ENCODE results near the gene SLIT1.
A peak's percentile ranks its signal among the peaks of the same experiment; 100 is the strongest.

SLIT1 gene

DNA sequence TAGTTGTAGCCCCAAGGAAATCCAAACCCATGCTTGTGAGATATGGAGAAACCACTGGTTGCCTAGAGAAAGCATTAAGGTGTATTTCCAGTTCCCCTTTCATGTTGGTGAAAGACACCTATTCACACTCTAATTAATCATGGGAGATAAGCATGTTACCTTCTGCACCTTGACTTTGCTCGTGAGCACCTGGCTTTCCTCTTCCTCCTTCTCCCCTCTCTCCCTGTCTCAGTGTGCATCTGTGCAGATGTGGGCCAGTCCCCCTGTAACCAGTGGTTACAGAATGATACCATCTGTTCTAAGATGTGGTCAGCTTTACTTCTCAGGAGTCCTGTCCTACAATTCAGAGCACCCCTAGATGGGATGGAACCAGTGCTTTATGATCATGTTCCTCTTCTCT, 193.0 kb downstream of the SLIT1 start:
- no peak for DNase-seq

DNA sequence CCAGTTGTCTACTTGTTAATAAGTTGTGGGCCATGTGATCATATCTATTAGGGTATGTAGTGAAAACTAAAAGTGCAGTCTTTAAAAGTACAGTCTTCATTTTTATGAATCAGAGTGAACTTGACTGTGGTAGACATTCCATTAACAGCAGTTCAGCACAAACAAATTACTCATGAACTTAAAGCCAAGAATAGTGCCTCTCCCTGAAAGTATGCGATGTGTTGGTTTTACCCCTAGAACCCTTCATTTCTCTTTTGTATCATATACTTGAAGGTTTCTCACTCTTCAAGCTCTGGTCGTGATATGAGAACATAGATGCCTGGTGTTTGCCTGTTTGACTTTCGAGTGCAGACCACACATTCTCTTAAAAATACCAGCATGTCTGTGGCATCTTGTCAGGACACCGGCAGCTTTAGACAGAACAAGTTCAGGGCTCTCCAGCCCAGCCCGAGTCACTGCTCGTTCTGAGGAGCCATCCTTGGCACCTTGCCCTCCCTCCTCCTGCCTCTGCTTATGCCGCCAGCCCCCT, 194.4 kb downstream of the SLIT1 start:
- DNase-seq = peak; percentile 59

GRCh38 chr10:96988426-96988825, 197.3 kb downstream of the SLIT1 start:
- DNase-seq = peak; percentile 2

GRCh38 chr10:96987842-96988175, 197.9 kb downstream of the SLIT1 start:
- peak; percentile 48 for DNase-seq

DNA sequence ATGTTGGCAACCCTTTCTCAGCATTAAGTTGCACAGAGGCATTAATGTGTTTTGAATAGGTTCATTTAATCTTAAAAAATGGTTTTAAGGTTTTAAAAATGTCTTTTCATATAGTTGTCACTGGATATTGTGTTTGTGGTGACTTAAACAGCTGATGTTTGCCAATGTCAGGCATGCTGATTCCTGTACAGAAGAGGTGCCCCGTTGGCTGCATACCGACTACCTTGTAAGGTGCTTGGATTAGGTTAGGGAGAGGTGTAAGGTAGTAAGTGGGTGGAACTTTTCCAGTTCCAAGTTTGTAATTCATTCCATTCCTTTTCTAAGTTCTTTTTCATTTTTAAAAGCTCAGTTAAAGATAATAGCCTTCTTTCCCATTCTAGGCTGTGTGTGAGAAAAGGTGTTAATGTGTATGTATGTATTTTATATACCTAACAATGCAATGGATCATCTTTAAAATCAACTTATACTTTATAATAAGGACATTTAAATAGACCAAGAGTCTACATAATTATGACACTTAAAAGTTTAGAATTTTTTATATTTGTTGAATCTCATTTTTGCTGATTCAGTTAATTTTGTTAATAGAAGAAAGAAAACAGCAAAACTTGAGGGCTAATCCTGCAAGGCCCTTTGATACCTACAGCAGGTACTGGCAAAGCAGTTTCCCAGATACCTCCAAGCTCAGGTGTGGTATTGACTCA, 198.5 kb downstream of the SLIT1 start:
- no peak for DNase-seq

DNA sequence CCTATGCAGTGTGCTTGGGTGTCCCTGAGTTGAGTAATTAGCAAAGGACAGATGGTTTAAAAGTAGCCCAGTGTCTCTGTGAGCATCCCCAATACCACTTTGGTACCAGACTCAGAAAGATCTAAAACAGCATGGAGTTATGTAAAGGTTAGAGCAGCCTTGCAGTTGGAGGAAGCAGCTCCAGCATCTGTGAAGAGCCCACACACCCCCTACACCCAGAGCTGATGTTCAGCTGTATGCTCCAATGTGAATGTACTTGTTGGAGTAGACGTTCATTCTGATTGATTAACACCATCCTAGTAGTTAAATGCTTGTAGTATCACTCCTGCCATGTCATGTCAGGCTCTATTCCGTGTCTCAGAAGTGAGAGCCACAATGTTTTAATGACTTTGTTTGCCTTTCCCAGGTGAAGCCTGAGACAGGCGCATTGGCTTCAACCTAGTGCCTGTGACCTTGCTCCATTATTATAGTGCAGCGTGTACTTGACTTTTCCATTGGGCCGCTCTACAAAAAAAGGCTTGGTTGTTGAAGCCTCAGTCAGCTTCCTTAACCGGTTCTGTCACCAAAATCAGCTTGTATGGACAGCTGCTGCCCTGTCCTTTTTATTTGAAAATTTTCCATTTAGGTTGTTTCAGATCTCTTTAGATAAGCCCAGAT, 199.4 kb downstream of the SLIT1 start:
- DNase-seq = no peak

GRCh38 chr10:96984541-96985131, 201.1 kb downstream of the SLIT1 start:
- no peak for DNase-seq

GRCh38 chr10:96982149-96982930, 203.4 kb downstream of the SLIT1 start:
- no peak for DNase-seq

GRCh38 chr10:96978621-96979154, 207.1 kb downstream of the SLIT1 start:
- no peak for DNase-seq

DNA sequence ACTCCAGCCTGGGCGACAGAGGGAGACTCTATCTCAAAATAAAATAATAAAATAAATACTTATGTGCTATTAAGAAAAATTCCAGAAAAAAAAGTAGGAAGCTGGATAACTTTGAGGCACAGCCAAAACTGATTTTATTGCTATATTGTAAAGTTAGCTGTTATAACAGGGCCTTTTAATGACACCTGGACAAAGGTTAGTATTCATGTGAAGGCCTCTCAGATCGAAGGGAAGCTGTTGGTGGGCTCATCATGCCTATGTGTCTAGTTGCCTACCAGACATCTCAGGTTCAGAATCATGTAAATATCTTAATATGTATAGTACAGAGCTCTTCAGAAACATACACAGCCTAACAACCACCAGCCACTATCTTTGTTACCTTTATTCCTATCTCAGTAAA, 210.6 kb downstream of the SLIT1 start:
- no peak for DNase-seq

DNA sequence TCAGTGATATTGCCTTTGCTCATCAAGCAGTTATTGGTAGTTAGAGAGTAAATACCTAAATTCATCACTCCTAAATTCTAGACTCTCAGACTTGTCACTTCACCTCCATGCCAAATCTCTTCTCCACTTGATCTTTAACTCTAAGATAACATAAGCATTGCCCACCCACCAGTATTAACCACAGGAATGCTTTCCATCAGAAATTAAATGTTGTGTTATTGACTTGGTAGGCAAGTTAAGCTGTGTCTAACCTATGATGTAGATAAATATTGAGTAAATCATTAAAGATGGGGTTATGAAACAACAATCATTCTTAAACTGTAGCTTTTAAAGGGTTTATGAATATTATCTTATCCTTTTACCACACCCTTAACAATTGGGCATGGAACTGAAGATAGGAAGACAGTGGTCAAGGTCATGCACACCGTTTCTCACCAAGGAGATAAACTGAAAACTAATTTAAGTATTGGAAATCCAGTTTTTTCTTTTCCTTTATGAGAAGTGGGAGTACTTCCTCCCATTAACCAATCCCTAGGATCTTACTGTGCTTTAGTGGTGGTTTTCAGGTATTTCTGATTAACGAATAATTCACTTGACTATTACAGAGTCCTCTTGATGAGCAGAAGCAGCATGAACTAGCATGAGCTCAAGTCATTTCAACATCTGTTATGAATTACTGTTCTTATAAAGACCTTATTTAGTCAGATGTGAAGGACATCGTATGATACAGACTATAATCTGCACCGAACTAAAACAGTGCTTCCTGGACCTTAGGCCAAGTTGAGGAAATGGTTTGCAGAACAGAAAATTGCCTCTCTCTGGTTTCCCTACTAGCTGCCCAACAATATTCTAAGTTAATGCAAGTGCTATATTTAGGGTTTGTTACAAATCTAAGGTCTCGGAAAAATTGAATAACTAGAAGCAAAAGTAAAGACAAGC, 211.7 kb downstream of the SLIT1 start:
- no peak for DNase-seq

DNA sequence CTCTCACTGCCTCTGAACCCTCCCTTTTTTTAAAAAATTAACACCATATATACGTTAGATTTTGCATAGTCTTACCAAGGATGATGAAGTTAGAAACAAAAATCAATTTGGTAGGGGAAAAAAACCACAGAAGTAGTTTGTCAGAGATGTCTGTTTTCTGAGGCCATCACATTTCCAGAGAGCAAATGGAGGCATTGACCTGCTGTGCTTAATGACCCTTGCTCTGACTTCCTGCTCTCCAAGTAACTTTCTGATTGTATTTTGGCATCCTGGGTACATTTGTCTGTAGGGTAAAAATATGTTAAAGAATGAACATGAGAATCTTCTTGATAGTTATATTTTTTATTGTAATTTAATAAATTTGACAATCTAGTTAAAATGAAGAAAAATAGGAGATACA, 213.5 kb downstream of the SLIT1 start:
- DNase-seq = no peak

- DNase-seq = no peak
These were observed 214.4 kb downstream of the SLIT1 start for GRCh38 chr10:96971324-96971723.

- DNase-seq = no peak
These were observed 216.9 kb downstream of the SLIT1 start for GRCh38 chr10:96968682-96969423.

DNA sequence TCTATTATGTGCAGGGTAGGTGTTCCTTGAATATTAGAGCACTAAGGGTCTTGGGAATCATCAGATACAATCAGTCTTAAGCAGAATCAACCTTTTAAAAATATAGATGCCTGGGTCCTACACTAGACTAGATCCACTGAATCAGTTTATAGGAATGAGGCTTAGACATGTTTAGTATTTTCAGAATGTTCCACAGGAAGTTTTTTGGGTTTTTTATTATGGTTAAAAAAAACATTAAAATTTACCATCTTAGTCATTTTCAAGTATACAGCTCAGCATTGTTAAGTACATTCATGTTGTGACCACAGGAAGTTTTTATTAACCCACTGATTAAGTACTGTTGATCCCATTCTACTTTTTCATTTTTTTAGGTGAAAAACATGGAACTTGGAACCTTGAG, 217.9 kb downstream of the SLIT1 start:
- no peak for DNase-seq

DNA sequence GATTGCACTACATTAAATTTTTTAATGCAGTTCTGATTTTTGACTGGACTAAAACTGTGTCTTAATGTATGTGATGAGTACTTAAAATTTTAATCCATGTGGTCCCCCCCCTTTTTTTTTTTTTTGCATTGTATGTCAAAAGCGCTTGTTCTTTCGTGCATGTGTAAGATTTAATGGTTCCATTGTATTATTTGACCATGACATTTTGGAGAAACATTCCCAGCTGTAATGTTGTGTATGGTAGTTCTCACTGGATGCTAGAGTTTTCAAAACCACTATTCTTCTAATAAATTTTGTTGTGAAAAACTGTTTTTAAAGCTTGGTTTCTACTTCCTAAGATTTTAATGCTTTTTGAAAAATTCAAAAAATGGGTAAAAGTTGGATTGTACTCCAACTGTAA, 221.6 kb downstream of the SLIT1 start:
- DNase-seq = no peak

GRCh38 chr10:96960872-96961271, 224.9 kb downstream of the SLIT1 start:
- DNase-seq = no peak

- DNase-seq = no peak
These were observed 226.0 kb downstream of the SLIT1 start for GRCh38 chr10:96959733-96960132.

DNA sequence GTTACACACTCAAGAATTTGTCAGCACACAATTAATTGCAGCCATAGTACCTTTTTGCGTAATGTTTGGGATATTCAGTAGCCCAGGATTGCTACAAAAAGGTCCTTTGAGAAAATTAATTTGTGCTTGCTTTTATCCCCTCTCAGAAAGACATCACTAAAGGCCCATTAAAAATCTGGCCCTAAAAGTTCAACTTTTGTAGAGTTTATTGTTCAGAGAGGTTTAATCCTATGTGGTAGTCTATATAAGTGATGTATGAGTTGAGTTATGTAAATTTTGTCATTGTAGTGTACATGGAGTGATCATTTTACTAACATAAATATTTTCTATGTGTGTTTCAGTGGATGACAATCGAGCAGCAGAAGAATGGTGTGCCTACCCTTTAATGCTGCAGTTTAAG, 227.7 kb downstream of the SLIT1 start:
- no peak for DNase-seq

DNA sequence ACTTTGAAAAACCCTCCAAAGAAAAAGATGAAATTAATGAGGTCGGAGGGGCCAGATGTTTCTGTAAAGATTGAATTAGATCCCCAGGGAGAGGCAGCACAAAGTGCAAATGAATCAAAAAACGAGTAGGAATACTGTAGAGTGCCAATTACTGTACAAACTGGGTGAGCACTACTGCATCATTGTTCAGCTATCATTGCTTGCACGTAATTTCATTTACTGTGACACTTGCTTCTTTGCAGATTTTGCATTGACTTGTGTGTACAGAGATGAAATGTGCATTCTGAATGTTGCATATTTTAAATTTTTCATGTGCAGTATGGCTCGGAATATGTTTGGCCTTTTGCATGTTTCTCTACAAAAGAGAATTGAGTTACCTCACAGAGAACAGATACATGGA, 230.0 kb downstream of the SLIT1 start:
- DNase-seq = no peak

DNA sequence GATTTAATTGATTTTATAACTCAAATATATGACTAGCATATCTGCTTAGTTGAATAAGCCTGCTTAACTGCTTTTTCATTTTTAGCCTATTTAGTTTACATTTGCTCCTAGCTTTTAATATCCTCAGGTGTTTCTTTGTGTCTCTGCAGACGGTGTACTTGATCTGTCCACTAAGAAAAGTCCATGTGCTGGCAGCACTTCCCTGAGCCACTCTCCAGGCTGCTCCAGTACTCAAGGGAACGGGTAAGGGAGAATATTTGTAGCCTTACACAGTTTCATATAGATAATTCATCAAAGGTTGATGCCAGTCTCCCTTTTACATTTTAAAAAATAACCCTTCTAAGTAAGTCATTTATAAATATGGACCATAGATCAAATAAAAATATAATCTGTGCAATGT, 233.8 kb downstream of the SLIT1 start:
- DNase-seq = no peak
